BLaER1 (cell line): ENCODE measurements around the gene ACTR10.
A peak's percentile ranks its signal among the peaks of the same experiment; 100 is the strongest.
"Not testable (repeated sequence)": the region's sequence is repeated elsewhere in the genome, so short reads cannot be mapped to it uniquely, and the experiment has no call there.

ENCODE experiments used
- H3K27ac ChIP-seq: shearing (Covaris generic); formaldehyde crosslinking; 2 replicates; pipeline ENCODE4 v1.8.1; 2022
- H3K27me3 ChIP-seq: shearing (Covaris generic); formaldehyde crosslinking; 2 replicates; pipeline ENCODE4 v1.8.1; 2022
- H3K36me3 ChIP-seq: shearing (Covaris generic); formaldehyde crosslinking; 2 replicates; pipeline ENCODE4 v1.8.1; 2022
- H3K4me1 ChIP-seq: shearing (Covaris generic); formaldehyde crosslinking; 2 replicates; pipeline ENCODE4 v1.8.1; 2022
- H3K4me2 ChIP-seq: shearing (Covaris generic); formaldehyde crosslinking; 2 replicates; pipeline ENCODE4 v1.8.1; 2022
- H3K4me3 ChIP-seq: shearing (Covaris generic); formaldehyde crosslinking; 2 replicates; pipeline ENCODE4 v1.8.1; 2022
- H3K9ac ChIP-seq: shearing (Covaris generic); formaldehyde crosslinking; 2 replicates; pipeline ENCODE4 v1.8.1; 2022
- H3K9me3 ChIP-seq: shearing (Covaris generic); formaldehyde crosslinking; 2 replicates; pipeline ENCODE4 v1.8.1; 2022
- H4K20me1 ChIP-seq: shearing (Covaris generic); formaldehyde crosslinking; 2 replicates; pipeline ENCODE4 v1.8.1; 2022
- Cebpa-rat ChIP-seq: shearing (Covaris generic); IDR thresholded peaks from 2 replicates; pipeline ENCODE4 v1.8.1; 2022

The ACTR10 gene

GRCh38 chr14:58245562-58245961 lies 45.6 kb downstream of the ACTR10 start:
- peak overlapping the region; percentile 98 for H3K9ac ChIP-seq
- peaks cover 35% of the 10 kb centered on the region for H3K4me1 ChIP-seq
- H3K27me3 ChIP-seq, result no peaks in the 10 kb centered on the region
- peak overlapping the region; percentile 95 for H3K4me3 ChIP-seq
- peaks cover 36% of the 10 kb centered on the region for H3K36me3 ChIP-seq
- no peaks in the 10 kb centered on the region for H3K9me3 ChIP-seq
- peak overlapping the region; percentile 96 for H3K27ac ChIP-seq
- TF ChIP-seq Cebpa-rat, result no peak
- peaks cover 55% of the 10 kb centered on the region for H4K20me1 ChIP-seq
- peak overlapping the region; percentile 87 for H3K4me2 ChIP-seq

GRCh38 chr14:58249611-58250010 lies 49.7 kb downstream of the ACTR10 start:
- H3K4me2 ChIP-seq, result no peak overlapping the region
- peaks cover 21% of the 10 kb centered on the region for H3K4me1 ChIP-seq
- H3K4me3 ChIP-seq, result no peak overlapping the region
- no peak for TF ChIP-seq Cebpa-rat
- no peaks in the 10 kb centered on the region for H3K9me3 ChIP-seq
- peaks cover 95% of the 10 kb centered on the region for H4K20me1 ChIP-seq
- peaks cover 74% of the 10 kb centered on the region for H3K36me3 ChIP-seq
- H3K27ac ChIP-seq, result no peak overlapping the region
- no peak overlapping the region for H3K9ac ChIP-seq
- no peaks in the 10 kb centered on the region for H3K27me3 ChIP-seq

GRCh38 chr14:58258156-58258555 lies 58.2 kb downstream of the ACTR10 start:
- no peak for TF ChIP-seq Cebpa-rat
- H4K20me1 ChIP-seq, result peaks cover 99% of the 10 kb centered on the region
- no peaks in the 10 kb centered on the region for H3K4me1 ChIP-seq
- H3K4me2 ChIP-seq, result no peak overlapping the region
- no peak overlapping the region for H3K9ac ChIP-seq
- no peaks in the 10 kb centered on the region for H3K27me3 ChIP-seq
- H3K36me3 ChIP-seq, result peaks cover 99% of the 10 kb centered on the region
- H3K4me3 ChIP-seq, result no peak overlapping the region
- H3K27ac ChIP-seq, result no peak overlapping the region
- H3K9me3 ChIP-seq, result no peaks in the 10 kb centered on the region

- H4K20me1 ChIP-seq, result peaks cover 98% of the 10 kb centered on the region
- not testable (repeated sequence) for H3K9me3 ChIP-seq, H3K27me3 ChIP-seq, H3K27ac ChIP-seq, H3K4me1 ChIP-seq, H3K4me3 ChIP-seq, H3K9ac ChIP-seq, H3K4me2 ChIP-seq
- H3K36me3 ChIP-seq, result peaks cover 100% of the 10 kb centered on the region
These were observed 62.1 kb downstream of the ACTR10 start for GRCh38 chr14:58262005-58262404.

GRCh38 chr14:58265401-58265800 lies 65.5 kb downstream of the ACTR10 start:
- no peaks in the 10 kb centered on the region for H3K4me1 ChIP-seq
- no peak overlapping the region for H3K4me3 ChIP-seq
- no peak for TF ChIP-seq Cebpa-rat
- peaks cover 99% of the 10 kb centered on the region for H3K36me3 ChIP-seq
- H3K27me3 ChIP-seq, result no peaks in the 10 kb centered on the region
- no peak overlapping the region for H3K9ac ChIP-seq
- no peaks in the 10 kb centered on the region for H3K9me3 ChIP-seq
- no peak overlapping the region for H3K27ac ChIP-seq
- no peak overlapping the region for H3K4me2 ChIP-seq
- H4K20me1 ChIP-seq, result peaks cover 98% of the 10 kb centered on the region

- H3K4me3 ChIP-seq, result no peak overlapping the region
- H3K9me3 ChIP-seq, result no peaks in the 10 kb centered on the region
- no peak overlapping the region for H3K4me2 ChIP-seq
- no peak overlapping the region for H3K9ac ChIP-seq
- peaks cover 88% of the 10 kb centered on the region for H3K36me3 ChIP-seq
- H3K27ac ChIP-seq, result no peak overlapping the region
- TF ChIP-seq Cebpa-rat, result no peak
- H4K20me1 ChIP-seq, result peaks cover 99% of the 10 kb centered on the region
- H3K4me1 ChIP-seq, result peaks cover 12% of the 10 kb centered on the region; the same call in 1 of the 2 replicates
- H3K27me3 ChIP-seq, result no peaks in the 10 kb centered on the region
These were observed 70.7 kb downstream of the ACTR10 start for GRCh38 chr14:58270628-58271027.

GRCh38 chr14:58272588-58273372 lies 72.8 kb downstream of the ACTR10 start:
- H3K4me3 ChIP-seq, result no peak overlapping the region
- no peak overlapping the region for H3K27ac ChIP-seq
- H3K36me3 ChIP-seq, result peaks cover 83% of the 10 kb centered on the region
- no peak overlapping the region for H3K4me2 ChIP-seq
- H3K27me3 ChIP-seq, result no peaks in the 10 kb centered on the region
- no peak overlapping the region for H3K9ac ChIP-seq
- H4K20me1 ChIP-seq, result peaks cover 99% of the 10 kb centered on the region
- peaks cover 21% of the 10 kb centered on the region; the same call in 1 of the 2 replicates for H3K4me1 ChIP-seq
- H3K9me3 ChIP-seq, result no peaks in the 10 kb centered on the region
- no peak for TF ChIP-seq Cebpa-rat

- H3K36me3 ChIP-seq, result peaks cover 79% of the 10 kb centered on the region
- no peaks in the 10 kb centered on the region for H3K9me3 ChIP-seq
- no peak overlapping the region for H3K4me3 ChIP-seq
- no peak overlapping the region for H3K27ac ChIP-seq
- peaks cover 21% of the 10 kb centered on the region; the same call in 1 of the 2 replicates for H3K4me1 ChIP-seq
- no peaks in the 10 kb centered on the region for H3K27me3 ChIP-seq
- peaks cover 99% of the 10 kb centered on the region for H4K20me1 ChIP-seq
- no peak for TF ChIP-seq Cebpa-rat
- H3K9ac ChIP-seq, result no peak overlapping the region
- H3K4me2 ChIP-seq, result no peak overlapping the region
These were observed 74.9 kb downstream of the ACTR10 start for GRCh38 chr14:58274881-58275280.

GRCh38 chr14:58275527-58276190 lies 75.7 kb downstream of the ACTR10 start:
- Histone ChIP-seq H3K9ac (no peak overlapping the region), H3K4me3 (no peak overlapping the region), H3K36me3 (peaks cover 76% of the 10 kb centered on the region), H3K27ac (no peak overlapping the region), H3K4me1 (peaks cover 24% of the 10 kb centered on the region; the same call in 1 of the 2 replicates), H3K4me2 (no peak overlapping the region), H3K9me3 (no peaks in the 10 kb centered on the region), H4K20me1 (peaks cover 99% of the 10 kb centered on the region), H3K27me3 (no peaks in the 10 kb centered on the region)
- TF ChIP-seq Cebpa-rat, result no peak

GRCh38 chr14:58276208-58276607 lies 76.3 kb downstream of the ACTR10 start:
- Histone ChIP-seq H3K9ac (no peak overlapping the region), H3K27ac (no peak overlapping the region), H3K4me3 (no peak overlapping the region), H3K9me3 (no peaks in the 10 kb centered on the region), H3K27me3 (no peaks in the 10 kb centered on the region), H3K36me3 (peaks cover 70% of the 10 kb centered on the region), H4K20me1 (peaks cover 99% of the 10 kb centered on the region), H3K4me1 (peaks cover 26% of the 10 kb centered on the region), H3K4me2 (no peak overlapping the region)
- no peak for TF ChIP-seq Cebpa-rat
